ENCODE results near the gene GLIS1.
"Not testable (repeated sequence)": the region's sequence is repeated elsewhere in the genome, so short reads cannot be mapped to it uniquely, and the experiment has no call there.

GLIS1 gene

GRCh38 chr1:53739109-53739681, at the start of gene GLIS1:
GLIS1 (minus strand) TSS chr1:53739164; CDS start chr1:53738064, 1,100 bp downstream.
- no peak for FAIRE-seq
- DNase-seq (ENCODE audit: low spot score), result peak; percentile 98

- DNase-seq (ENCODE audit: low spot score) (no peak), FAIRE-seq (no peak)
Observed at GRCh38 chr1:53787655-53788054, 48.7 kb upstream of the GLIS1 start.

- no peak for FAIRE-seq
Observed at GRCh38 chr1:53783056-53783455, 44.1 kb upstream of the GLIS1 start.

GRCh38 chr1:53781654-53782053, 42.7 kb upstream of the GLIS1 start:
- FAIRE-seq (no peak), DNase-seq (ENCODE audit: low spot score) (no peak)

More at GRCh38 chr1:53783056-53783455, 44.1 kb upstream of the GLIS1 start:
- DNase-seq (ENCODE audit: low spot score), result no peak

GRCh38 chr1:53777272-53777671, 38.3 kb upstream of the GLIS1 start:
- FAIRE-seq (no peak), DNase-seq (ENCODE audit: low spot score) (no peak)

GRCh38 chr1:53771648-53772047, 32.7 kb upstream of the GLIS1 start:
- FAIRE-seq (no peak), DNase-seq (ENCODE audit: low spot score) (no peak)

DNA sequence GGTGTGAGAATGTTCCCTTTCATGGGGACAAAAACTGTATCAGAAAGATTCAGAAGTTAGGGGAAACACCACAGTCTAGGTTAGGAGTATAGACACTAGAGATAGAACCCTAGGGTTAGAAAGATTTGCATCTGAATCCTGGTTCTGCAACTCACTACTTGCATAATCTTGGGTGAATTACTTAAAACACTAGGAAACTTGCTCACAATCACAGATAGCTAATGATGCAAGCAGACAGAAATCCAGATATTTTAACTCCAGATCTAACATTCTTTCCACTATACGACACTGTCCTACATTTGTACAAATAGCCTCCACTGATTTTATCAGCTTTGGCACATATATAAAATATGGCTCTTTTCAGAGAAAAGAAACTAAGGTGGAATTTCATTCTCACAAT, 30.8 kb upstream of the GLIS1 start:
- DNase-seq (ENCODE audit: low spot score), result no peak
- FAIRE-seq, result no peak

GRCh38 chr1:53769184-53769583, 30.2 kb upstream of the GLIS1 start:
- FAIRE-seq (no peak), DNase-seq (ENCODE audit: low spot score) (no peak)

DNA sequence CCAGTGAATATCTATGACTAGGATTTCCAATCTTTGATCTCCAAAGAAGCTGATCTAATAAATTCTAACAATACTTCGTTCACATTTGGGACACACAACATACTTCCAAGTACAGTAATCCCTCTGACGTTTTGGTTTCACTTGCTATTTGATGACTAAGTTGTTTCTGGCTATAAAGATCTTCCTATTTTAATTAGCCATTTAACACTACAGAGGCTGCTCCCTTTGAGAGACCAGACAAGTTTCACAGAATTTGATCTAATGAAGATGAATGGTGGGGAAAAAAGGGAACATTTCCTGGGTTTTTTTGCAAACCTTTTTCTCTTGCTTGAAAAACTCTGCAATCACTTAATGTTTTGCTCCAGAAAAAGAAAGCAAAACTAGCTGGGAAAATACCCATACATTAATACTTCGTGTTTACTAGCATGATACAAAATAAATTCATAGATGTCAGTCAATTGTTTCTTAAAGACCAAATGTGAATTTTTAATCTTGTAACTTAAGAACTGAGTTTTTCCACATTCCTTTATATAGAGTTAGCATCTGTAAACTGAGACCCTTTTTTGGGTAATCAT, 28.0 kb upstream of the GLIS1 start:
- FAIRE-seq, result no peak
- no peak for DNase-seq (ENCODE audit: low spot score)

DNA sequence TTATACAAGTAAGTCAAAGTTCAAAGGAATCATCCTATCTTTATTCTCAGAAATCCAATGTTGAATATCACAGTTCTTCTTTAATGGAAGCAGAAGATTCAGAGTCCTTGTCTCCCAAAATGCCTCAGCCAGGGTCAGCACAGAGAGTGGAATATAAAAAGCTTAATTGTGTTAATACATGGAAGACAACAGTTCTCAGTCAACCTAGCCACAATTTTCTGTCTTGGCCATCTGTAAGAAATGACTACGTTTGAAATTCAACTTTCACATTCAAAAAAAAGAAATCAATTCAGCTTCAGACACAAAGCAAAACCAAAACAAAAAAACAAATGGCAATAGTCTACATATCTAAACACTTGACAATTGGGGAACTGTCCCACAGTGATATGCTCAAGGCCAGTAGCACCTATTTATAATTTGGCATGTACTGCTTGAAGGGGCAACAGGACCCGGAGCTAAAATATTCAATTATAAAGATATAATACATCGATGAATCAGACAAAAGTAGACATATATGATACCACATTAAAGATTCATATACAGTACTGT, 27.3 kb upstream of the GLIS1 start:
- FAIRE-seq (no peak), DNase-seq (ENCODE audit: low spot score) (no peak)

DNA sequence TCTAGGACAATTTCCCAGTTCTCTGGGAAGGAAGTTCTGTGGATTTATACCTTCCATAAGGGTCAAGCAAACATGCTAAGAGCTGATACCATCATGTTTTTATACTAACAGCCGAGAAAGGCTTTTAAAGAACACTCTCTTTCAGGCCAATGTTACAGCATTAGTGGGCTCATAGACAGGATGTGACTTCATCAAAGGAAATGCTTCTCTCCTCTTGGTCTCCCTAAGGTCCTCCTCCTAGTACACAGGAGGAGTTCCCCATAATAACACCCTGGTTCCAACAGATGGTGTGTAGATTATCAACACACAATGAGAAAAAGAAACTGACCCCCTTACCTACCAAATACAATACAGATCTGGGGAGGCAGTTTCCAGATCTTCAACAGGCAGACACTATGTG, 26.7 kb upstream of the GLIS1 start:
- DNase-seq (ENCODE audit: low spot score), result no peak
- no peak for FAIRE-seq

DNA sequence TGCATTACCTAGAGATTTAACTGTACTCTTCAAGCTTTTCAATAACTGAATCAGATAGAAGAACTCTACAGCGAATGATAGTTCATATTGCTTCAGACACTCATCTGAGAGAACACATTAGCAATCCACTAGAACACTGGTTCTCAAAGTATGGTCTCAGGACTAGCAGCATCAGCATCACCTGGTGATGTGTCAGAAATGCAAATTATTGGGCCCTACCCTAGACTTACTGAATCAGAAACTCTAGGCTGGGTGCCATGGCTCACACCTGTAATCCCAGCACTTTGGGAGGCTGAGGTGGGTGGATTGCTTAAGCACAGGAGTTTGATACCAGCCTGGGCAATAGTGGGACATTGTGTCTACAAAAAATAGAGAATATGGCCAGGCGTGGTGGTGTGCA, 24.9 kb upstream of the GLIS1 start:
- FAIRE-seq (no peak), DNase-seq (ENCODE audit: low spot score) (no peak)

DNA sequence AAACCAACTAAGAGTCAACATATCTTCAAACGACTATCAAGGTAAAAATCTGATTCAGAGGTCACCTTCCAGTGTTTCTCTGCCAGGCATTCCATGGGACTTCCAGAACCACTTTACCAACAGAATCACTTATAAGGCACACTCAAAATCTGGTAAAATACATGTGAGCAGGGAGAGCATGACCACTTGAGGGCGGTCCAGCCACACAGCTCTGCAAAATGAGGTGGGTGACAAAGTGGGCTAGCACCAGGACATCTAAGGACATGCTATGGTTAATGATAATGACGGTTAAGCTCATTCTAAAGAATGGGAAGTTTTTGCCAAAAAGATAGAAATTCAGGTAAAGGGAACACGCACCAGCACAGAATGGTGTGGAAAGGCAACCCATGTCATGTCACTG, 24.5 kb upstream of the GLIS1 start:
- no peak for FAIRE-seq
- no peak for DNase-seq (ENCODE audit: low spot score)

- FAIRE-seq; DNase-seq (ENCODE audit: low spot score): not testable (repeated sequence)
Observed at GRCh38 chr1:53760497-53760896, 21.5 kb upstream of the GLIS1 start.

GRCh38 chr1:53755874-53756273, 16.9 kb upstream of the GLIS1 start:
- FAIRE-seq, result no peak
- DNase-seq (ENCODE audit: low spot score), result no peak

DNA sequence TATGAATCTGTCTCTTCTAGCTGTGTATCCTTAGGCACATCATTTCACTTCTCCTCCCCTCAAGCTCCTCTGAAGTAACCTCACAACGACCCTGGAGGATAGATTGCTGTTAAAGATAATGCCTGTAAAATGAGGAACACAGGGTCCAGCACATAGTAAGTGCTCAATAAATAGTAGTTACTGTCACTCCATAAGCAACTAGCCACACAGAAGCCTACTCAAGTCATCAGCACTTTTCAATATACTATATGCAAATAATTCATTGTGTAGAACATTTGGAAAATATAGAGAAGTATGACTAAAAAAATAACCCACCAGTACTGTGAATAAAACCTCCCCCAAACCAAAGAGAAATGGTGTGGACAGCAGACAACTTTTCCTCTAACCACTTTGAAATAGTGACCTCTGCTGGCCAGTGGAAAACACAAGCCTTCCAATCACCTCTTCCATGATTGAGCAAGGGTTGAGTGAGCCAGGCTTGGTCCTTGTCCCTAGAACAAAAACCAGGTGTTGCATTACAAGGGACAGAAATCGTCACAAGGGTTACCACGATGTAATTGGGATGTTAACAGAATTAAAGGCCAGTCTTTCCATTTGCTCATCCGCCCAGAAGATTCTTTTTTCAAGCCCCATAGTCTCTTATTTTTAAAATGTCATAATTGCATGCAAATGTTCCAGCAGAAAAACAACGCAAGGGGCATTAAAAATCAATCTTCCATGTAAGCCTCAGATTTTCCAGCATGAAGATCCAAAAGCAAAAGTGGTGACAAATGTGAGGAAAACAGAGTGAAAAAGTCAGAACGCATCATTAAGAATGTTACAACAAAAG, 15.7 kb upstream of the GLIS1 start:
- DNase-seq (ENCODE audit: low spot score), result peak; percentile 52
- FAIRE-seq, result no peak

- FAIRE-seq (no peak), DNase-seq (ENCODE audit: low spot score) (no peak)
Observed at GRCh38 chr1:53752281-53752680, 13.3 kb upstream of the GLIS1 start.

DNA sequence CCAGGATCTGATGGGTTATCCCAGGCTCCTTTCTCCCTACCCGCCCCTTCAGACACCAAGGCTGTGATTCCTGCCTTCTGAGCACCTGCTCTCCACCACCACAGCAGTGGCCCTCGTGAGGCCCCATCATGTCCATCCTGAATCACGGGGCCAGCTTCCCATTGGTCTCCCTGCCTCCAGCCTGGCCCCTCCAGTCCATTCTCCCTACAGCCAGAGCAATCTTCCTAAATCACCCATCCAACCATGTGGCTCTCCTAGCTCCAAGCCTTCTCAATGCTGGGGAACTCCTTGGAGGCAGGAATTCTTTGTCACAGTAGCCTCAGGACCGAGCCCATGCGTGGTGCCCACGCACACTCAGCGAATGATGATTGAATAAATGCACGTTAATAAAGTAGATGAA, 8.9 kb upstream of the GLIS1 start:
- DNase-seq (ENCODE audit: low spot score) (no peak), FAIRE-seq (no peak)

- FAIRE-seq (no peak), DNase-seq (ENCODE audit: low spot score) (no peak)
Observed at GRCh38 chr1:53740621-53741105, 1.7 kb upstream of the GLIS1 start.

DNA sequence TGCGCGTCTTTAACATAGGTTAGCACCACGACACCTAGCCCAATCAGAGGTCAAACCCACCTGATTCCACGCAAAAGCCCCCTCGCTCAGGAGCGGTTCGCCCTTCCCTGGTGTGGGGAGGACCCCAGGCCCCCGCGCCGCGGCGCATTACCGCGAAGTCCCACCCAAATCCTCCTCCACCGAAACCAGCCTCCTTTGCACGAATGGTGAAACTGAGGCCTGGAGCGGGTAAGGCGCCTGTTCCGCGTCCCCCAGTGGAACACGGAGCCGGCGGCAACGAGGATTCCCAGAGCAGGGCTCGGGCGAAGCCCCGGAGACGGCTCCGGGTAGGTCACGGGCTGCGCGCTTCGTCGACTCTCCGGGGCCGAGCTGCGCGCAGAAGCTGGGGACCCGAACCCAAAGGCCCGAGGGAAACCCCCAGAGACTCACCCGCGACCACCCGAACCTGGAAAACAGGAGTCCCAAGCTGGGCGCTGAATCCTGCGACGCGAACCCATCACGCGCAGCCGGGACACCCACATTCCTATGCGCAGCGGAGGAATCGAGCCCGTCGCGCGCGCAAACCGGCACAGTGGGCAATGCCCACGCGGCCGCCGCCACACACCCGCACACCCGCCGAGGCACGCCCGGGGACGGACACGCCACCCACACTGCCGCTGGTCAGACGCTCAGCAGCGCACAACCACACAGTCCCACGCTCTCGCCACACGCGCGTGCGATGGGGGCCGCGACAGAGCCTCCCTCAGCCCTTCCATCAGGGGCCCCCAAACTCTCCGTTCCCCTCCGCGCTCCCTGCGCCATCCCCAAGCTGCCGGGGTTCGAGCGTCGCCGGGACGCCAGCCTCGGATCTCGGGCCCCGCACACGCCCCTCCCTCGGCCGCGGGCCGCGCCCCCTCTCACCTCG, 507 bp downstream of the GLIS1 start:
- FAIRE-seq, result no peak
- DNase-seq (ENCODE audit: low spot score), result no peak

DNA sequence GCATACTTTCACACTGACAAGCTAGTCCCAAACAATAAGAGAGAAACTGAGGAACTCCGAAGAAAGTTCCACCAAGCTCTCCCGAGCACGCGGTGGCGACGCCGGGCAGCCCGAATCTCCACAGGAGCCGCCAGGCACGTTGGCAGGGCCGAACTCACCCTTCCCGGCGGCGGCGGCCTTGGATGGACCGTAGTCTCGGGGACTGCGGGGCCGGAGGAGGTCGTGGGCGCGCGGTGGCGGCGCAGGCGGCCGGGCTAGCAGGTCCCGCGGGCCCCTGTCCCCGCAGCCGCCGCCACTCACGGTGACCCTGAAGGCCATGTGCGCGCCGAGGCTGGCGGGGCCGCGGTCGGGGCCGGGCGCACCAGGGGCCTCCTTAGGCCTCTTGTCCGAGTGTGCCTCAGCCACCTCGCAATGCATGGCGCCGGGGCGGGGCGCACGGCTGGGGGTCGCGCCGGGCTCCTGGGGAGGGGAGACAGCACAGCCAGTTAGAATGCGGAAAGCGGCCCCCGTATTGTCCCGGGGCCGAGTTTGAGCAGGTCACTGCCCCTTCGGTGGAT, 1.2 kb downstream of the GLIS1 start:
- DNase-seq (ENCODE audit: low spot score), result no peak
- FAIRE-seq, result no peak

Data from urothelium cell line (cell line).